AG09309 (cell line): ENCODE results near the gene TAS2R42.

ENCODE experiments used
- DNase-seq: peaks from one replicate; pipeline ENCODE4 v3.0.0-alpha.2; 2010; ENCODE audit warnings: low read depth
- H3K4me3 ChIP-seq: 2 replicates; pipeline ENCODE4 v1.5.1; 2011; ENCODE audit warnings: mild to moderate bottlenecking, low read depth, low read length, moderate library complexity; ENCODE audit not compliant: control insufficient read depth
- CTCF ChIP-seq: IDR thresholded peaks from 2 replicates; pipeline ENCODE4 v1.5.1; 2011; ENCODE audit warnings: mild to moderate bottlenecking, low read depth, low read length, inconsistent platforms; ENCODE audit not compliant: insufficient read depth, control insufficient read depth; ENCODE audit errors: missing control alignments

The TAS2R42 gene

GRCh38 chr12:11171145-11171968, 15.4 kb downstream of the TAS2R42 start, which contains the start of gene SMIM10L1:
Gene SMIM10L1 (plus strand): TSS chr12:11171194. CDS start chr12:11171357, 163 bp downstream.
- H3K4me3 ChIP-seq, result peak within 1 kb of the TSS; percentile 82
- peak; percentile 67 for DNase-seq
- TF ChIP-seq CTCF, result peak; percentile 5

GRCh38 chr12:11170810-11171144, 16.0 kb downstream of the TAS2R42 start:
- peak overlapping the region; percentile 82 for H3K4me3 ChIP-seq
- no peak for TF ChIP-seq CTCF

GRCh38 chr12:11166300-11166699, 20.4 kb downstream of the TAS2R42 start:
- H3K4me3 ChIP-seq, result no peak overlapping the region
- TF ChIP-seq CTCF, result no peak
- no peak for DNase-seq

More at GRCh38 chr12:11170810-11171144, 16.0 kb downstream of the TAS2R42 start:
- no peak for DNase-seq

GRCh38 chr12:11164384-11164783, 22.4 kb downstream of the TAS2R42 start:
- no peak overlapping the region for H3K4me3 ChIP-seq
- no peak for DNase-seq
- no peak for TF ChIP-seq CTCF

- no peak overlapping the region for H3K4me3 ChIP-seq
- DNase-seq, result no peak
- no peak for TF ChIP-seq CTCF
Observed at GRCh38 chr12:11162502-11162901, 24.2 kb downstream of the TAS2R42 start.

GRCh38 chr12:11158885-11159444, 27.8 kb downstream of the TAS2R42 start:
- DNase-seq, result no peak
- no peak overlapping the region for H3K4me3 ChIP-seq
- TF ChIP-seq CTCF, result no peak
